ENCODE measurements around the gene VSIG2.

The VSIG2 gene

GRCh38 chr11:124747406-124748099 is 4.5 kb downstream of the VSIG2 start:
- no peak for DNase-seq

- DNase-seq = no peak
Measured at GRCh38 chr11:124746621-124747243, 5.3 kb downstream of the VSIG2 start.

- no peak for DNase-seq
Measured at GRCh38 chr11:124745835-124746620, 6.0 kb downstream of the VSIG2 start.

- no peak for DNase-seq
Measured at GRCh38 chr11:124745270-124745834, 6.7 kb downstream of the VSIG2 start.

GRCh38 chr11:124743050-124743449 is 9.0 kb downstream of the VSIG2 start:
- DNase-seq = no peak

DNA sequence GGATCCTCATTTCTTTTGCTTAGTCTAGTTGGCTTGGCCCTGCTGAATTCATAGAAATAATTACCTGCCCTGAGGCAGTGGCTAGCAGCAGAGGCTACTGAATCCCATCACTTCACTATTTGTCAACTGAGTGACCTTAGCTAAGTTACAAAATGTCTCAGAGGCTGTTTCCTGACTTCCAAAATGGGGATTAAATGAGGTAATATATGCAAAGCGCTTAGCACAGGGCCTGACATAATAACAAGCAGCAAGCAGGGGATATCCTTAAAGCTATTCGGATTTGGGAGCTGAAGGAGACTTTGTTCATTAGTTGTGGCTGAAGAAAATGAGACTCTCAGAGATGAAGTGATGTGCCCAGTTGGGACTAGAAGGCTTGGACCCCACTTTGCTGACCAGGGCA is 9.5 kb downstream of the VSIG2 start:
- no peak for DNase-seq

DNA sequence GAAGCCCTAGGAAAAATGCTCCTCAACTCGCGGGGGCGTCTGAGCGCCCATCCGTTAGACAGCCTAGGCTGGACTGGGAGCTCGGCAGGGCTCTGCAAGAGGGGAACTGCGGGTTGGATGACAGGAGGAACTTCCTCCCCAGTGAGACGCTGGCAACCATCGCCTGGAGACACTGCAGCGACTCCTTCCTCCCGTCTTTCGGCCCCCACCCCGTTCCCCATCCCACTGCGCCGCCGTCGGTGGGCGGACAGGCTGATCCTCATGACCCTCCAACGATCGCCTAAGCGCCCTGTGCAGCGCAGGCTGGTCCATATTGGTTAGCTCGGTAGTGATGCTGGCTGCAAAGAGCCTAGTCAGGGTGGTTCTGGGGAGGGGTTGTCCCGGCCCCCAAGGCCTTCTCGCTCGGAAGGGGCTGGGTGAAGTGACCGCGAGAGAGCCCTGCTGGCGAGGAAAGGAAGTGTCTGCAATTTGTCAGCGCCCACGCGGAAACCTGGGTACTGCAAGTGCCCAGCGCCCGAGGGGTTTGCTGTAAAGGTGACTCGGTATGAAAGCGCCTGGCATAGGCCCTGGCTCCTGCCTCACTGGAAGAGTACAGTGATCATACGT is 11.7 kb downstream of the VSIG2 start:
- no peak for DNase-seq

DNA sequence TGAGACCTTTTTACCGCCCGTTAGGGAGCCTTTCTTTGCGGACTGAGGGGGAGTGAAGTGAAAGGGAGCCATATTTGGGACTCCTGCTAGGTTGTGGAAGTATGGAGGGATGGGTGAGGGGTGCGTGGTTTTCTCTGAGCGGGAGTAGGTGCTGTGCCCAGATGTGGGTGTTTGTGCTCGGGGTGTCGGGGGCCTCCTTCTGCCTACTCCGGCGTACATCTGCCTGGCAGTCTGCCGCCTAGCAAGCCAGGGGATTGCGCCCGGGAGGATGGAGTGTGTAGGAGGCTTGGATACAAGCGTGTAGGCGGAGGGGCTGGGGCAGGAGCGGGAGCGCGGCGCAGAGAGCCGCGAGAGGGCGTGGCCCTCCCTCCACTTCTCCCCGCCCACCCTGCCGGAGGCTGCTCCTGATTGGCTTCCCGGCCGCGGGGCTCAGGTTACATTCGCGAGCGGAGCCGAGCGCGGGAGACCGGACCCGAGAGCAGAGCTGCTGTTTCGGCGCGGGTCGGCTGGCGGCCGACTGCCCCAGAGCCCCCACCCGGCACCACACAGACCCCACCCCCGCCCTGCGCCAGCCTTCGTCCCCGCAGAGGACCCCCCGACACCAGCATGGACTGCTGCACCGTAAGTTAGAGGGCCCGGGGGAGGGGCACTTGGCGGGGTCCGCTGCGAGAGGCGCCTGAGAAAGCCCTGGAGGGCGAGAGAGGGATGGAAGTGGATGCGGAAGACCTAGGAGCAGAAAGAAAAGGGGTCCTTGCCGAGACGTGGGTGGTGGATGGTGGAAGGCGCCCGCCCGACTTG is 12.4 kb downstream of the VSIG2 start, which contains the start of gene NRGN:
NRGN (plus strand) TSS at position 464 of the 798 bp plus-strand sequence; CDS start at position 607, 143 bp downstream.
- peak; percentile 95 for DNase-seq

GRCh38 chr11:124738713-124739478 is 13.2 kb downstream of the VSIG2 start:
- no peak for DNase-seq

DNA sequence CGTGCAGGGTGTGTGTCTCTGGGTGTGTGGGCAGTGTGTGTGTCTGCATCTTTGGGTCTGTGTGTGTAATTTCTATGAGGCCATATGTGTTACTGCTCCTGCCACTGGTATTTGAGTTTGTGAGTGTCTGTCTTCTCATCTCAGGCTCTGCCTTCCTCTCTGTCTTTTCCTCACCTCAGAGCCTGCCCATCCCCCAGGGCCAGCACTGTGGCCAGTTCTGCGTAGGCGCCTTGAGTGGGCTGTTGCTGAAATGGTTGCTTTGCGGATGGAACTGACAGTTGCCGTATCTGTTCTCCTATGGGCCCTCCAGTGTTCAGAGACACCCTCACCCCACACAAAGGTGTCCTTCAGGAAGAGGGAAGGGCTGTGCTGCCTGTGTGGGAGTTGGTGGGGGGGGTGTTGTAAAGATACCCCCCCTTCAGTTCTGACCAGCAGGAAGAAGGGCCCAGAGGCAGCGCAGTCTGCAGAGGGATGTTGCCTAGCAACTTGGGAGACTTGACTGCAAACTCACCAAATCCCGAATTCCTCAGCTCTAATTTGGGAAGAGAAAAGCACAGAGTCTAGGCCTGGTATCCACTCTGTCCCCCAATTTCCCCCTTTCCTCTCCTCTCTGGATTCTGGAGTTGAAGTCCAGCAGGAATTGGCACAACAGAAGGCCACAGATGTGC is 14.3 kb downstream of the VSIG2 start:
- DNase-seq = no peak

- no peak for DNase-seq
Measured at GRCh38 chr11:124736736-124737135, 15.3 kb downstream of the VSIG2 start.

DNA sequence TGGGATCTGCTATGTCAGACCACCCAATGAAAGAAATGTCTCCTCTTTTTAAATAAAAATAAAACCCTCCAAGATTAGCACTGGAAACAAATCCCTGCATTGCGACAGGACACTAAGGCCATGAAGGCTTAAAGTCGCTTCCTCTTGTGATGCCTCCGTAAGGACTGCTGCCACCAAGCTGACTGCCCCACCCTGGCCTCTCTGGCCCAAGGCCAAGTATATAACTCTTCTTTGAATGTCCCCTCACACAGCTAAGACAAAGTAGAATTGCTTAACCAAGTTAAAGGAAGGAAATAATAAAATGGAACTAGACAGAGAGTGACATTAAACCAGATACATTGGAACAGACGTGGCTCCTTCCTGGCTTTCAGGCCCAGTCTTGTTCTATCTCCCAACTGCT is 19.8 kb downstream of the VSIG2 start:
- DNase-seq = no peak

DNA sequence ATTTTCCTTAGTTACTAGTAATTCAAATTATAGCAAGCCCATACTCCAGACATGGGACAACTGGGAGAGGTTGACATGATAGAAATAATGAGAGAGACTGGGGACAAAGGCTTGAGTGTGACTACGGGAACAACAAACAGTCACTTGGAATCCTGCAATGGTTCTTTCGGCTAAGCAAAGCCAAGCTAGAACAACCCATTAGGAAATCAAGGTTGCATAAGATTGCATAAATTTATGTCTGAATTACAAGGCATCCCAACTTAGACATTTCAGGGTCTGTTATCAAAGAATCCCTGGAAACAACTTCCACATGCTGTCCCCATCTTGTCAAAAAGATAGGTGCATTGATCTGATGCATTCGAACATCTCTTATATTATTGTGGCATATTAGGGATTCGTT is 22.5 kb downstream of the VSIG2 start:
- no peak for DNase-seq

- no peak for DNase-seq
Measured at GRCh38 chr11:124728134-124728533, 23.9 kb downstream of the VSIG2 start.

DNA sequence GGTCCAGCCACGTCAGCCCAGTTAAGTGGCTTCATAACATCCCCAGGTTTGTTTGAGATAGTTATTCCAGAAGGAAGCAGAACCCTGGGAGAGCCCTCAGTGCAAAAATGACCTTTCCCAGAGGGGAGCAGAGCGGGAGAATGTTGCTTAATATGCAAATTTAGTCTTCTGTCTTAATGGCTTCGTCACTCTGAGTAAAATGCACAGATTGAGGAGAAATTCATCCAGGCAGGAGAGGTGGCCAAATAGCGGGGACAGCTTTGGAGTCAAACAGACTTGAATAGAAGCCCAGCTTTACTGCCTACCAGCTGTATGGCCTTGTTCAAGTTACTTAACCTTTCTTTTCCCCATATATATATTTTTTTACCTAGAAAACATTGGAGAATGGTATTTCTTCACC is 24.6 kb downstream of the VSIG2 start:
- no peak for DNase-seq

DNA sequence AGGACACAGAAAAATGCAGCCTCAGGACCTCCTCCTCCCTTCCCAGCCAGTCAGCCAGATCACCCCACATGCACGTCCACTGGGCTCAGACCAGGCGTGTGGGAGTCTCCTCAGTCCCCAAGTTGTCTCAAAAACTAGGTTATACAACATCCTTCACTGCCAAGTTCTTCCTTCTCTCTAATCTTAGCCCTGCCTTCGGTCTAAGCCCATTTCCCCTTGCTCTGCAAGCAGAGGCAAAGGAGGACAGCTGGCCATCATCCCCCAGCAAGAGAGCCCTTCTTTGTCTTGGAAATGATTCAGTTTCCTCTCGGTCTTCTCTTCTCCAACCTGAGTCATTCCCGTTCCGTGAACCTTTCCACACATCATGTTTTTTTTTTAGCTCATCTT is 26.3 kb downstream of the VSIG2 start:
- no peak for DNase-seq

- peak; percentile 22 for DNase-seq
Measured at GRCh38 chr11:124724979-124725718, 26.9 kb downstream of the VSIG2 start.

- DNase-seq = no peak
Measured at GRCh38 chr11:124722176-124722575, 29.9 kb downstream of the VSIG2 start.

DNA sequence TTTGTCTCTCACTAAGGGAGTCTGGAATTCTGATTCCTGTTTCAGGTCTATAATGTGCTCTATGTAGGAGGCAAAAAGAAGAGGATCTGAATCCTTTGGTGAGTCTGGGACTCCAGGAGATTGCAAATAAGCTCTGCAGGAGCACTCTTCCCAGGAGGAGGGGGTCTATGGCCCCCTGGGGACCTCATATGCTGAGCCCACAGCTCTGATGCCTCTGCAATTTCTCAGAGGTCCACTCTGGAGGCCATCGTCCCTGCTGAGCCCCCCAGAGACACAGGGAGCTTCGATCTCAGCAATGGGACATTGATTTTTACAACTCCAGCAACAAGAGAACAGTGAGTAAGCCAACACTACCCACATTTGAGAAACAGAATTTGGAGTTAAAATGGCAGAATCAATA is 32.5 kb downstream of the VSIG2 start:
- no peak for DNase-seq

GRCh38 chr11:124718801-124719200 is 33.3 kb downstream of the VSIG2 start:
- no peak for DNase-seq

Data from femur (tissue), 1 donor.